H1 (cell line): ENCODE results near the gene PAXIP1. TPM values are rescaled to one million over a fixed set of nuclear protein-coding genes. Genes with fewer than 3 reads are reported as not detected.

Experiments
- CTCF ChIA-PET: fragments of 300-600 bp; sonication (Branson Sonifier 250); formaldehyde crosslinking; loops from one replicate; lab custom pipeline; 2021; ENCODE audit not compliant: partially characterized antibody; lab: Charles Lee
- POLR2A ChIA-PET: fragments of 300-600 bp; sonication (Branson Sonifier 250); formaldehyde crosslinking; loops from one replicate; lab custom pipeline; 2021; ENCODE audit warnings: inconsistent platforms; ENCODE audit not compliant: partially characterized antibody; lab: Charles Lee
- DNase-seq, 2 experiments: peaks; one replicate each; pipeline versions ENCODE4 v3.0.0 to v3.0.0-alpha.2; 2010 to 2022; ENCODE audit warnings: low spot score in 2 of 2, low read depth in 1 of 2, mixed read lengths in 1 of 2
- FAIRE-seq: peaks from 2 replicates; lab custom pipeline; 2011; peaks lifted over from hg19 to GRCh38; lab: Jason Lieb, UNC
- H2AFZ ChIP-seq: 2 replicates; pipeline ENCODE4 v1.8.1; 2012; ENCODE audit warnings: low read length, inconsistent platforms
- H2AK5ac ChIP-seq: 2 replicates; pipeline ENCODE4 v1.6.1; 2013; ENCODE audit warnings: low read depth, low read length
- H2BK120ac ChIP-seq: replicated peaks from 2 replicates; pipeline ENCODE3; 2013; ENCODE audit warnings: low read depth, low read length, inconsistent platforms
- H2BK12ac ChIP-seq: 2 replicates; pipeline ENCODE4 v1.6.1; 2013; ENCODE audit warnings: low read depth, low read length
- H2BK15ac ChIP-seq: 2 replicates; pipeline ENCODE4 v1.6.1; 2013; ENCODE audit warnings: low read length
- H2BK20ac ChIP-seq: 2 replicates; pipeline ENCODE4 v1.6.1; 2013; ENCODE audit warnings: low read length
- H2BK5ac ChIP-seq: 2 replicates; pipeline ENCODE4 v1.6.1; 2013; ENCODE audit warnings: low read depth, low read length
- H3K14ac ChIP-seq: 2 replicates; pipeline ENCODE4 v1.6.1; 2013; ENCODE audit warnings: inconsistent platforms; ENCODE audit not compliant: insufficient read length
- H3K18ac ChIP-seq: 2 replicates; pipeline ENCODE4 v1.6.1; 2013; ENCODE audit warnings: low read length; ENCODE audit errors: extremely low read depth
- H3K23ac ChIP-seq: 2 replicates; pipeline ENCODE4 v1.6.1; 2013; ENCODE audit warnings: inconsistent platforms; ENCODE audit not compliant: insufficient read length
- H3K23me2 ChIP-seq: 2 replicates; pipeline ENCODE4 v1.6.1; 2013; ENCODE audit warnings: low read depth, low read length
- H3K27ac ChIP-seq: 2 replicates; pipeline ENCODE4 v1.6.1; 2011; ENCODE audit warnings: low read depth, low read length, inconsistent platforms
- H3K27me3 ChIP-seq, 4 experiments: replicated peaks in 1 of 4; 1 replicate in 1 of 4; 2 replicates in 3 of 4; pipeline versions ENCODE4 v1.6.1 to v1.8.1; 2011 to 2013; ENCODE audit warnings: low read length in 3 of 4, mild to moderate bottlenecking in 3 of 4, inconsistent platforms in 2 of 4, mixed read lengths in 2 of 4, moderate library complexity in 1 of 4; ENCODE audit not compliant: control insufficient read depth in 3 of 4, insufficient read depth in 3 of 4; ENCODE audit errors: extremely low read depth in 1 of 4
- H3K36me3 ChIP-seq, 4 experiments: 2 replicates each; pipeline versions ENCODE4 v1.6.1 to v1.8.1; 2011 to 2013; ENCODE audit warnings: mild to moderate bottlenecking in 4 of 4, low read length in 3 of 4, moderate library complexity in 2 of 4, control low read depth in 1 of 4, inconsistent platforms in 1 of 4; ENCODE audit not compliant: insufficient read depth in 4 of 4, control insufficient read depth in 2 of 4
- H3K4ac ChIP-seq: replicated peaks from 2 replicates; pipeline ENCODE3; 2013; ENCODE audit warnings: low read length, low read depth, mixed read lengths, inconsistent platforms; ENCODE audit not compliant: insufficient read length
- H3K4me1 ChIP-seq, 4 experiments: replicated peaks in 1 of 4; 1 replicate in 1 of 4; 2 replicates in 3 of 4; pipeline versions ENCODE4 v1.6.1 to v1.8.1; 2011 to 2013; ENCODE audit warnings: low read length in 3 of 4, inconsistent platforms in 2 of 4, mixed read lengths in 1 of 4; ENCODE audit not compliant: insufficient read depth in 4 of 4, control insufficient read depth in 3 of 4
- H3K4me2 ChIP-seq, 2 experiments: 2 replicates each; pipeline versions ENCODE4 v1.6.1 to v1.8.1; 2011 to 2013; ENCODE audit warnings: low read depth in 2 of 2, low read length in 2 of 2, control low read depth in 1 of 2, inconsistent platforms in 1 of 2, mild to moderate bottlenecking in 1 of 2; ENCODE audit not compliant: insufficient read depth in 1 of 2
- H3K4me3 ChIP-seq, 4 experiments: fragments of 200-600, 300-600 bp in 1 of 4; sonication (generic), shearing (Covaris generic), sonication (Bioruptor Twin) in 1 of 4; 2 replicates each; pipeline versions ENCODE4 v1.5.1 to v1.8.1; 2011 to 2016; ENCODE audit warnings: low read length in 4 of 4, low read depth in 3 of 4, control low read depth in 2 of 4, inconsistent platforms in 2 of 4, mild to moderate bottlenecking in 2 of 4, mixed read lengths in 1 of 4, moderate library complexity in 1 of 4; ENCODE audit not compliant: insufficient read depth in 2 of 4; ENCODE audit errors: extremely low read depth in 1 of 4
- H3K56ac ChIP-seq: replicated peaks from 2 replicates; pipeline ENCODE3; 2013; ENCODE audit warnings: low read depth, mild to moderate bottlenecking, mixed read lengths, low read length, inconsistent platforms; ENCODE audit not compliant: insufficient read length
- H3K79me1 ChIP-seq: 2 replicates; pipeline ENCODE4 v1.6.1; 2013; ENCODE audit warnings: low read depth, low read length, control low read depth
- H3K79me2 ChIP-seq, 2 experiments: 2 replicates each; pipeline versions ENCODE4 v1.6.1 to v1.8.1; 2012 to 2013; ENCODE audit warnings: low read length in 2 of 2, mild to moderate bottlenecking in 2 of 2, inconsistent platforms in 1 of 2; ENCODE audit not compliant: insufficient read depth in 2 of 2, control insufficient read depth in 1 of 2
- H3K9ac ChIP-seq, 4 experiments: replicated peaks in 1 of 4; 1 replicate in 1 of 4; 2 replicates in 3 of 4; pipeline versions ENCODE4 v1.6.1 to v1.8.1; 2011 to 2013; ENCODE audit warnings: low read depth in 3 of 4, low read length in 3 of 4, control low read depth in 2 of 4, mild to moderate bottlenecking in 2 of 4, moderate library complexity in 2 of 4, inconsistent platforms in 1 of 4; ENCODE audit errors: extremely low read depth in 1 of 4
- H3K9me3 ChIP-seq, 2 experiments: 2 replicates each; pipeline versions ENCODE4 v1.6.1 to v1.8.1; 2012 to 2013; ENCODE audit warnings: mild to moderate bottlenecking in 2 of 2, moderate library complexity in 2 of 2, control low read depth in 1 of 2, inconsistent platforms in 1 of 2, low read depth in 1 of 2, low read length in 1 of 2, mixed read lengths in 1 of 2; ENCODE audit not compliant: insufficient read depth in 2 of 2
- H4K20me1 ChIP-seq, 2 experiments: replicated peaks in 1 of 2; 2 replicates each; pipeline versions ENCODE3 to v1.8.1; 2011 to 2013; ENCODE audit warnings: inconsistent platforms in 2 of 2, low read length in 2 of 2, mild to moderate bottlenecking in 1 of 2; ENCODE audit not compliant: insufficient read depth in 2 of 2, control insufficient read depth in 1 of 2
- H4K5ac ChIP-seq: 2 replicates; pipeline ENCODE4 v1.6.1; 2013; ENCODE audit warnings: low read length, low read depth, mixed read lengths, inconsistent platforms; ENCODE audit not compliant: insufficient read length
- H4K8ac ChIP-seq: 2 replicates; pipeline ENCODE4 v1.8.0; 2013; ENCODE audit warnings: mild to moderate bottlenecking, moderate library complexity, low read length, inconsistent platforms; ENCODE audit not compliant: insufficient read depth; ENCODE audit errors: extremely low read depth
- H4K91ac ChIP-seq: replicated peaks from 2 replicates; pipeline ENCODE3; 2013; ENCODE audit warnings: low read length, mixed read lengths, inconsistent platforms; ENCODE audit not compliant: insufficient read length
- BACH1 ChIP-seq: IDR thresholded peaks from 2 replicates; pipeline ENCODE4 v1.6.1; 2012; ENCODE audit warnings: low read length, improper control_type of control experiment
- BCL11A ChIP-seq, 2 experiments: IDR thresholded peaks; one replicate each; pipeline ENCODE4 v1.6.1; 2011; ENCODE audit warnings: low read depth in 2 of 2, low read length in 2 of 2, mild to moderate bottlenecking in 2 of 2
- CBX8 ChIP-seq: fragments of 300-800, 300-1000 bp; sonication (generic); IDR thresholded peaks from 2 replicates; pipeline ENCODE4 v1.7.1; 2016; ENCODE audit warnings: low read depth, low read length, borderline replicate concordance
- CEBPB ChIP-seq: IDR thresholded peaks from 2 replicates; pipeline ENCODE4 v1.6.1; 2012; ENCODE audit warnings: low read depth, low read length
- CREB1 ChIP-seq: IDR thresholded peaks from 2 replicates; pipeline ENCODE4 v1.6.1; 2012; ENCODE audit warnings: inconsistent platforms
- KDM4A ChIP-seq: IDR thresholded peaks from one replicate; pipeline ENCODE4 v1.7.1; 2012; ENCODE audit warnings: low read depth, mild to moderate bottlenecking, moderate library complexity, low read length, inconsistent platforms; ENCODE audit not compliant: severe bottlenecking
- NANOG ChIP-seq: IDR thresholded peaks from 2 replicates; pipeline ENCODE4 v1.6.1; 2011; ENCODE audit warnings: low read length, low read depth, mild to moderate bottlenecking, inconsistent platforms; ENCODE audit not compliant: insufficient read depth, poor library complexity, severe bottlenecking
- RAD21 ChIP-seq, 2 experiments: IDR thresholded peaks in 1 of 2; conservative IDR thresholded peaks in 1 of 2; 2 replicates each; pipeline ENCODE4 v1.6.1; 2011; ENCODE audit warnings: low read depth in 2 of 2, low read length in 2 of 2, improper control_type of control experiment in 1 of 2, inconsistent platforms in 1 of 2, mild to moderate bottlenecking in 1 of 2, moderate library complexity in 1 of 2
- SP1 ChIP-seq: IDR thresholded peaks from 2 replicates; pipeline ENCODE4 v1.6.1; 2011; ENCODE audit warnings: low read depth, low read length
- TAF7 ChIP-seq: optimal IDR thresholded peaks from 2 replicates; pipeline ENCODE3; 2011; ENCODE audit warnings: low read depth, mild to moderate bottlenecking, inconsistent platforms, low read length, moderate library complexity, borderline replicate concordance
- ZNF274 ChIP-seq: IDR thresholded peaks from 2 replicates; pipeline ENCODE4 v1.7.0; 2012; ENCODE audit warnings: low read length, borderline replicate concordance; ENCODE audit errors: extremely low read depth
- WGBS, 2 experiments: shearing (Covaris generic) in 1 of 2; methylation state at CpG; one replicate each; pipeline versions ENCODE4 v1.1.6 to v1.1.7; 2013 to 2015; ENCODE audit warnings: low lambda C conversion rate in 2 of 2, mixed read lengths in 2 of 2, inconsistent platforms in 1 of 2, low coverage in 1 of 2, missing lambda C conversion rate in 1 of 2; ENCODE audit not compliant: insufficient replicate concordance in 2 of 2, insufficient coverage in 1 of 2, insufficient read length in 1 of 2; ENCODE audit errors: extremely low coverage in 1 of 2, missing lambda C conversion rate in 1 of 2; 5-methylcytosine and 5-hydroxymethylcytosine counted together
- polyA plus RNA-seq, 7 experiments: library from polyadenylated mRNA; depleted of rRNA in 3 of 7; stranded (reverse) in 5 of 7; unstranded in 2 of 7; fragments of >200 nt in 5 of 7; fragments of 200-250 nt in 2 of 7; gene quantifications; 1 replicate in 5 of 7; 2 replicates in 1 of 7; 4 replicates in 1 of 7; pipeline versions ENCODE4 v1.2.1 to v1.2.3, GENCODE V29; 2011 to 2013; ENCODE audit warnings: missing spikeins in 2 of 7, mixed read lengths in 2 of 7
- total RNA-seq: library from RNA; stranded (reverse); fragmentation: NEBNext Ultra II Directional; extraction: Animal tissue kit (Norgen Biotek cat#: 25700); gene quantifications from 2 replicates; pipeline ENCODE4 v1.2.1, GENCODE V29; 2021

Gene PAXIP1
- total and polyA plus RNA-seq, 2 of the 8 experiments (the other 6 are each of a cell fraction or from before 2014, with no cell fraction given) = 32.4 to 32.8 TPM

DNA sequence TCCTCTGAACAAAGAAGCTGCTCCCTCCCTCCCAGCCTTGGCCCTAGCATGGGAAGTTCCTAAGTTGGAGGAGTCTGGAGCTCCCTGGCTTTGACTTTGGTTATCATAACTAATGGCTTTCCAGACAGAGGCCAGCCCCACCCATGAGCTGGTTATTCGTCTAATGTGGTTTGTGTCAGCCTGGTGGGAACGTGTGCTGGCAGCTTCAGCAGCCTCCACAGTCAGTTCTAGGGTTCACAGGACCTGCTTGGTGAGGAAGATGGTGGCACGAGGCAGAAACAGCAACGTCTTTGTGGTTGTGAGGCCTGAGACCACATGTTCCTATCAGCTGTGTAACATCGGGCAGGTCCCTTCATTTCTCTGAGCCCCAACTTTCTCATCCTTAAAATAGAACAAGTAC, 103.1 kb downstream of the PAXIP1 start:
- Histone ChIP-seq H2BK120ac (no peak overlapping the region), H3K4ac (no peak overlapping the region), H3K14ac (no peak overlapping the region), H3K27me3 (no peaks in the 10 kb centered on the region), H3K23me2 (no peaks in the 10 kb centered on the region), H2BK15ac (no peak overlapping the region), H3K4me3 (no peak overlapping the region), H4K5ac (no peak overlapping the region), H3K79me2 (no peaks in the 10 kb centered on the region), H4K20me1 (no peaks in the 10 kb centered on the region), H2BK12ac (no peak overlapping the region), H2AK5ac (no peak overlapping the region), H2AFZ (no peak overlapping the region), H3K4me2 (no peak overlapping the region), H2BK20ac (no peak overlapping the region), H2BK5ac (no peak overlapping the region), H4K91ac (no peak overlapping the region), H3K79me1 (no peaks in the 10 kb centered on the region), H3K23ac (no peak overlapping the region), H3K36me3 (no peaks in the 10 kb centered on the region), H3K9ac (no peak overlapping the region), H4K8ac (no peak overlapping the region), H3K56ac (no peak overlapping the region), H3K27ac (no peak overlapping the region), H3K9me3 (no peaks in the 10 kb centered on the region), H3K4me1 (no peaks in the 10 kb centered on the region), H3K18ac (no peak overlapping the region)
- ChIA-PET CTCF (interaction anchor here (0.6 to 9.1 kb wide), 4 partner anchors 14 to 137 kb away, joined by 3 to 69 read pairs (median 4); no protein-coding TSS in a partner anchor), POLR2A (no interaction called here)
- DNase-seq = no peak
- TF ChIP-seq CBX8 = no peak
- no peak for TF ChIP-seq CEBPB
- no peak for TF ChIP-seq BACH1
- no peak for TF ChIP-seq NANOG
- TF ChIP-seq TAF7 = no peak
- no peak for TF ChIP-seq CREB1
- no peak for TF ChIP-seq KDM4A
- no peak for TF ChIP-seq RAD21 (IDR thresholded peaks at IDR 0.05 in 1 of 2, conservative IDR thresholded peaks at IDR 0.05 in 1 of 2; ENCODE audit: low read depth in 2 of 2, low read length in 2 of 2)
- TF ChIP-seq SP1 = no peak
- no peak for TF ChIP-seq BCL11A (IDR thresholded peaks at IDR 0.05; ENCODE audit: low read depth in 2 of 2, low read length in 2 of 2)
- TF ChIP-seq ZNF274 = no peak
- no peak for FAIRE-seq
- WGBS, 2 experiments = 83% methylated on average over 5 of the region's 5 CpGs; no CpG with 5 or more reads in 1 of the 2 experiments
